Measurements from ENCODE around the gene UMAD1.

UMAD1 gene

DNA sequence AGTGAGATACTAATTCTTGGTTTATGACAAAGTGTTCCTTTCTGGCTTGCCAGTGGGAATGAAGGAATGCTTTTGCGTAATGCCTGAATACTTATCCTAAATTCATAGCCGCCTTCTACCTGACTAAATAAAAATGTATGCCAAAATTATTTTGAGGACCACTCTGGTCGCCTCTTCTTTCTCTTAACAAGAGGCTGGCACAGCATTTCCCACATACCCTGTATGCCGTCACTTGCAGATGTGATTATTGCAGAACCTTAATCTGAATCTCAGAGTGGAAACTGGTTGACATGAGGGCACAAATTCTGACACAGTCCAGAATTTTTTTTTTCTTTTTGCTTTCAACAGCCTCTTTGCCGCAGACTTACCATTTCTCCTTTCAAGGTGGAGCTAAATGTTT is 203.4 kb downstream of the UMAD1 start:
- TF ChIP-seq, protein P1, sequence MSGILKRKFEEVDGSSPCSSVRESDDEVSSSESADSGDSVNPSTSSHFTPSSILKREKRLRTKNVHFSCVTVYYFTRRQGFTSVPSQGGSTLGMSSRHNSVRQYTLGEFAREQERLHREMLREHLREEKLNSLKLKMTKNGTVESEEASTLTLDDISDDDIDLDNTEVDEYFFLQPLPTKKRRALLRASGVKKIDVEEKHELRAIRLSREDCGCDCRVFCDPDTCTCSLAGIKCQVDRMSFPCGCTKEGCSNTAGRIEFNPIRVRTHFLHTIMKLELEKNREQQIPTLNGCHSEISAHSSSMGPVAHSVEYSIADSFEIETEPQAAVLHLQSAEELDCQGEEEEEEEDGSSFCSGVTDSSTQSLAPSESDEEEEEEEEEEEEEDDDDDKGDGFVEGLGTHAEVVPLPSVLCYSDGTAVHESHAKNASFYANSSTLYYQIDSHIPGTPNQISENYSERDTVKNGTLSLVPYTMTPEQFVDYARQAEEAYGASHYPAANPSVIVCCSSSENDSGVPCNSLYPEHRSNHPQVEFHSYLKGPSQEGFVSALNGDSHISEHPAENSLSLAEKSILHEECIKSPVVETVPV (CRISPR knock-in tag; IDR thresholded peaks at IDR 0.05) = no peak
- TF ChIP-seq PPARA (CRISPR knock-in tag; IDR thresholded peaks at IDR 0.05; ENCODE audit: borderline replicate concordance) (no peak), ZNF70 (CRISPR knock-in tag; IDR thresholded peaks at IDR 0.05) (no peak), ZNF8 (CRISPR knock-in tag; IDR thresholded peaks at IDR 0.05) (no peak), ZFP3 (CRISPR knock-in tag; IDR thresholded peaks at IDR 0.05) (no peak), SNAI2 (CRISPR knock-in tag; IDR thresholded peaks at IDR 0.05) (no peak)
- no peak for ATAC-seq

DNA sequence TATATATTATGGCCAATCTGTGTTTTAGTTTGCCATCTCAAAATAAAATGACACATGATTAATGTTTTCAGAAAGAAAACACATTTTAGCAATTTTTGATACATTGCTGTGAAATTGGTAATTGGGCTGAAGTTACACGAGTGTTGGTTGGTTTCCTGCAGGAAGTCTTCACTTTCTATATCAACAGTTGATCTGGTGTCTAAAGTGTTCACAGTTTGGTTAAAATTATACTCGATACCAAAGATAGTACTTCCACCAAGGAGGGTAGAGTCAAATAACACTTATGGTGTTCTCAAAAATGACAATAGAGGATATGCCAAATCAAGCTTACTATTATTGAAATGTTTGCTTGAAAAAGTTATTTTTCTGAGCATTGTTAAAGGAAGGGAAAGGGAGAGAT is 207.7 kb downstream of the UMAD1 start:
- no peak for TF ChIP-seq SNAI2 (CRISPR knock-in tag; IDR thresholded peaks at IDR 0.05)
- TF ChIP-seq, protein P2, sequence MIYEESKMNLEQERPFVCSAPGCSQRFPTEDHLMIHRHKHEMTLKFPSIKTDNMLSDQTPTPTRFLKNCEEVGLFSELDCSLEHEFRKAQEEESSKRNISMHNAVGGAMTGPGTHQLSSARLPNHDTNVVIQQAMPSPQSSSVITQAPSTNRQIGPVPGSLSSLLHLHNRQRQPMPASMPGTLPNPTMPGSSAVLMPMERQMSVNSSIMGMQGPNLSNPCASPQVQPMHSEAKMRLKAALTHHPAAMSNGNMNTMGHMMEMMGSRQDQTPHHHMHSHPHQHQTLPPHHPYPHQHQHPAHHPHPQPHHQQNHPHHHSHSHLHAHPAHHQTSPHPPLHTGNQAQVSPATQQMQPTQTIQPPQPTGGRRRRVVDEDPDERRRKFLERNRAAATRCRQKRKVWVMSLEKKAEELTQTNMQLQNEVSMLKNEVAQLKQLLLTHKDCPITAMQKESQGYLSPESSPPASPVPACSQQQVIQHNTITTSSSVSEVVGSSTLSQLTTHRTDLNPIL (CRISPR knock-in tag; IDR thresholded peaks at IDR 0.05; ENCODE audit: low read depth) = no peak
- no peak for TF ChIP-seq TOX (CRISPR knock-in tag; IDR thresholded peaks at IDR 0.05; ENCODE audit: borderline replicate concordance)
- no peak for TF ChIP-seq TCF4 (CRISPR knock-in tag; IDR thresholded peaks at IDR 0.05; ENCODE audit: borderline replicate concordance)
- no peak for TF ChIP-seq ZNF8 (CRISPR knock-in tag; IDR thresholded peaks at IDR 0.05)
- no peak for TF ChIP-seq ZNF70 (CRISPR knock-in tag; IDR thresholded peaks at IDR 0.05)
- no peak for TF ChIP-seq ARNTL (CRISPR knock-in tag; IDR thresholded peaks at IDR 0.05; ENCODE audit: borderline replicate concordance, low read depth)
- TF ChIP-seq, protein P3, sequence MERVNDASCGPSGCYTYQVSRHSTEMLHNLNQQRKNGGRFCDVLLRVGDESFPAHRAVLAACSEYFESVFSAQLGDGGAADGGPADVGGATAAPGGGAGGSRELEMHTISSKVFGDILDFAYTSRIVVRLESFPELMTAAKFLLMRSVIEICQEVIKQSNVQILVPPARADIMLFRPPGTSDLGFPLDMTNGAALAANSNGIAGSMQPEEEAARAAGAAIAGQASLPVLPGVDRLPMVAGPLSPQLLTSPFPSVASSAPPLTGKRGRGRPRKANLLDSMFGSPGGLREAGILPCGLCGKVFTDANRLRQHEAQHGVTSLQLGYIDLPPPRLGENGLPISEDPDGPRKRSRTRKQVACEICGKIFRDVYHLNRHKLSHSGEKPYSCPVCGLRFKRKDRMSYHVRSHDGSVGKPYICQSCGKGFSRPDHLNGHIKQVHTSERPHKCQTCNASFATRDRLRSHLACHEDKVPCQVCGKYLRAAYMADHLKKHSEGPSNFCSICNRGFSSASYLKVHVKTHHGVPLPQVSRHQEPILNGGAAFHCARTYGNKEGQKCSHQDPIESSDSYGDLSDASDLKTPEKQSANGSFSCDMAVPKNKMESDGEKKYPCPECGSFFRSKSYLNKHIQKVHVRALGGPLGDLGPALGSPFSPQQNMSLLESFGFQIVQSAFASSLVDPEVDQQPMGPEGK (CRISPR knock-in tag; IDR thresholded peaks at IDR 0.05; ENCODE audit: borderline replicate concordance) = no peak
- no peak for TF ChIP-seq GLIS3 (CRISPR knock-in tag; IDR thresholded peaks at IDR 0.05)
- TF ChIP-seq, protein P4, sequence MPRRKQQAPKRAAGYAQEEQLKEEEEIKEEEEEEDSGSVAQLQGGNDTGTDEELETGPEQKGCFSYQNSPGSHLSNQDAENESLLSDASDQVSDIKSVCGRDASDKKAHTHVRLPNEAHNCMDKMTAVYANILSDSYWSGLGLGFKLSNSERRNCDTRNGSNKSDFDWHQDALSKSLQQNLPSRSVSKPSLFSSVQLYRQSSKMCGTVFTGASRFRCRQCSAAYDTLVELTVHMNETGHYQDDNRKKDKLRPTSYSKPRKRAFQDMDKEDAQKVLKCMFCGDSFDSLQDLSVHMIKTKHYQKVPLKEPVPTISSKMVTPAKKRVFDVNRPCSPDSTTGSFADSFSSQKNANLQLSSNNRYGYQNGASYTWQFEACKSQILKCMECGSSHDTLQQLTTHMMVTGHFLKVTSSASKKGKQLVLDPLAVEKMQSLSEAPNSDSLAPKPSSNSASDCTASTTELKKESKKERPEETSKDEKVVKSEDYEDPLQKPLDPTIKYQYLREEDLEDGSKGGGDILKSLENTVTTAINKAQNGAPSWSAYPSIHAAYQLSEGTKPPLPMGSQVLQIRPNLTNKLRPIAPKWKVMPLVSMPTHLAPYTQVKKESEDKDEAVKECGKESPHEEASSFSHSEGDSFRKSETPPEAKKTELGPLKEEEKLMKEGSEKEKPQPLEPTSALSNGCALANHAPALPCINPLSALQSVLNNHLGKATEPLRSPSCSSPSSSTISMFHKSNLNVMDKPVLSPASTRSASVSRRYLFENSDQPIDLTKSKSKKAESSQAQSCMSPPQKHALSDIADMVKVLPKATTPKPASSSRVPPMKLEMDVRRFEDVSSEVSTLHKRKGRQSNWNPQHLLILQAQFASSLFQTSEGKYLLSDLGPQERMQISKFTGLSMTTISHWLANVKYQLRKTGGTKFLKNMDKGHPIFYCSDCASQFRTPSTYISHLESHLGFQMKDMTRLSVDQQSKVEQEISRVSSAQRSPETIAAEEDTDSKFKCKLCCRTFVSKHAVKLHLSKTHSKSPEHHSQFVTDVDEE (CRISPR knock-in tag; IDR thresholded peaks at IDR 0.05) = no peak
- TF ChIP-seq BACH2 (CRISPR knock-in tag; IDR thresholded peaks at IDR 0.05; ENCODE audit: borderline replicate concordance) = no peak
- TF ChIP-seq CSDC2 (CRISPR knock-in tag; IDR thresholded peaks at IDR 0.05) = no peak
- no peak for TF ChIP-seq RARB (CRISPR knock-in tag; IDR thresholded peaks at IDR 0.05)
- TF ChIP-seq ISL1 (CRISPR knock-in tag; IDR thresholded peaks at IDR 0.05) = no peak

DNA sequence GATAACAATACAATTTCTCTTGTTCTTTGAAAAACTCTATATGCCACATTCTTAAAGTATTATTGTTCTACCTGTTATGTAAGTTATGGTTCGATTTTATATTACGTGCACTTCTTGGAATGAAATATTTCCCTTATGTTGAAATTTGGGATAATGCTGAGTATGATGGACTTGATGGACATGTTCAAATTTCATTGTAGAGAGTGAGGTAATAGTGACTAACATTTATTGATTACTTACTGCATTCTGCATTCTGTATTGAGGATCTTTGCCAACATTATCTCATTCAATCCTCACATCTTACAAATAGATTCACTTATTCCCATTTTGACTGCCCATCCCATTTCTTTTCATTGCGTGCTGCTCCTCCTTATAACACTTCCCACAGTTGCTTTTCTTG is 208.3 kb downstream of the UMAD1 start:
- ATAC-seq = no peak
- no peak for TF ChIP-seq OSR1 (CRISPR knock-in tag; IDR thresholded peaks at IDR 0.05)
- TF ChIP-seq ARNTL (CRISPR knock-in tag; IDR thresholded peaks at IDR 0.05; ENCODE audit: borderline replicate concordance, low read depth) = no peak
- TF ChIP-seq BACH2 (CRISPR knock-in tag; IDR thresholded peaks at IDR 0.05; ENCODE audit: borderline replicate concordance) = no peak
- no peak for TF ChIP-seq SNAI2 (CRISPR knock-in tag; IDR thresholded peaks at IDR 0.05)
- no peak for TF ChIP-seq RARB (CRISPR knock-in tag; IDR thresholded peaks at IDR 0.05)
- TF ChIP-seq GLIS3 (CRISPR knock-in tag; IDR thresholded peaks at IDR 0.05) = no peak
- no peak for TF ChIP-seq ZNF8 (CRISPR knock-in tag; IDR thresholded peaks at IDR 0.05)
- TF ChIP-seq ZFP3 (CRISPR knock-in tag; IDR thresholded peaks at IDR 0.05) = no peak
- TF ChIP-seq ISL1 (CRISPR knock-in tag; IDR thresholded peaks at IDR 0.05) = no peak
- TF ChIP-seq TOX (CRISPR knock-in tag; IDR thresholded peaks at IDR 0.05; ENCODE audit: borderline replicate concordance) = no peak
- TF ChIP-seq ZNF565 (CRISPR knock-in tag; conservative IDR thresholded peaks at IDR 0.05; ENCODE audit: low read depth) = no peak
- TF ChIP-seq TCF4 (CRISPR knock-in tag; IDR thresholded peaks at IDR 0.05; ENCODE audit: borderline replicate concordance) = no peak

More for the DNA sequence above, 207.7 kb downstream of the UMAD1 start:
- ATAC-seq = no peak

DNA sequence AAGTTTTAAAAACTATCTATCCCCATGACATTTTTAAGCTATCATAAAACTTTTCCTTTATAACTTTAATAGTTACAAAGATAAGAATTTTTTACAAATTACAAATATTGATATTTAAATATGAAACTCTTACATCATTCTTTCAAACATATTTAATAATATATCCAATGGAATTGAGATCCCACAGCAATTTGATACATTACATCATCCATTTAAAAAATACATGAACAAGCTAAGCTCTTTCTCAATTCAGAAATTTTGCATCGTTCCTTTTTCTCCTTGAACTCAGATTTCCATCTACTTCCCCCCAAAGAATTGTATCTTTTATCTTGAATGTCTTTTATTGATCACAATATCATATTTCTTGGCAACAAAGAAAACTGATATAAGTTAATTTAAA is 209.6 kb downstream of the UMAD1 start:
- TF ChIP-seq, protein P4 (CRISPR knock-in tag; IDR thresholded peaks at IDR 0.05) = no peak
- TF ChIP-seq, protein P2 (CRISPR knock-in tag; IDR thresholded peaks at IDR 0.05; ENCODE audit: low read depth) = no peak
- ATAC-seq = no peak

Data from SK-N-SH treated with all-trans-retinoic acid at 6 μM for 48 hours (cell line).